Ectodermal cell (in vitro differentiated cells): ENCODE results near the gene CACNA1I.

Experiments used
- H3K27ac ChIP-seq: 2 replicates; pipeline ENCODE4 v1.7.0; 2013; ENCODE audit warnings: mild to moderate bottlenecking, low read depth, low read length; ENCODE audit not compliant: insufficient read depth, poor library complexity, severe bottlenecking
- H3K27me3 ChIP-seq: 2 replicates; pipeline ENCODE4 v1.7.0; 2013; ENCODE audit warnings: mild to moderate bottlenecking, low read length; ENCODE audit not compliant: insufficient read depth, control insufficient read depth, poor library complexity, severe bottlenecking
- H3K36me3 ChIP-seq: one replicate; pipeline ENCODE4 v1.7.0; 2013; ENCODE audit warnings: low read length; ENCODE audit not compliant: control insufficient read depth, insufficient read depth
- H3K4me1 ChIP-seq: one replicate; pipeline ENCODE4 v1.7.0; 2013; ENCODE audit warnings: low read length; ENCODE audit not compliant: control insufficient read depth, insufficient read depth
- H3K4me3 ChIP-seq: 2 replicates; pipeline ENCODE4 v1.7.0; 2013; ENCODE audit warnings: low read depth, low read length, control low read depth; ENCODE audit not compliant: insufficient read depth
- H3K9me3 ChIP-seq: 2 replicates; pipeline ENCODE4 v1.7.0; 2013; ENCODE audit warnings: mild to moderate bottlenecking, low read length, moderate library complexity; ENCODE audit not compliant: control insufficient read depth
- WGBS, 2 experiments: methylation state at CpG; one replicate each; pipeline ENCODE4 v1.1.7; 2013; ENCODE audit warnings: missing lambda C conversion rate in 2 of 2; 5-methylcytosine and 5-hydroxymethylcytosine counted together

The CACNA1I gene

GRCh38 chr22:39612811-39613548 lies 42.4 kb downstream of the CACNA1I start:
- no peaks in the 10 kb centered on the region for H3K36me3 ChIP-seq
- H3K27ac ChIP-seq, result no peak overlapping the region
- H3K27me3 ChIP-seq, result no peaks in the 10 kb centered on the region
- H3K9me3 ChIP-seq, result no peaks in the 10 kb centered on the region
- WGBS, 2 experiments, result 87 to 90% methylated on average over 7 of the region's 7 CpGs
- H3K4me1 ChIP-seq, result peaks cover 6% of the 10 kb centered on the region
- no peak overlapping the region for H3K4me3 ChIP-seq

GRCh38 chr22:39613549-39613921 lies 43.0 kb downstream of the CACNA1I start:
- no peaks in the 10 kb centered on the region for H3K9me3 ChIP-seq
- WGBS, 2 experiments, result 93 to 97% methylated on average over 10 of the region's 10 CpGs
- no peaks in the 10 kb centered on the region for H3K27me3 ChIP-seq

GRCh38 chr22:39614442-39614841 lies 43.9 kb downstream of the CACNA1I start:
- WGBS, 2 experiments, result 52 to 54% methylated on average over 4 of the region's 4 CpGs
- Histone ChIP-seq H3K27ac (no peak overlapping the region), H3K36me3 (no peaks in the 10 kb centered on the region), H3K4me1 (peaks cover 6% of the 10 kb centered on the region), H3K9me3 (no peaks in the 10 kb centered on the region), H3K4me3 (no peak overlapping the region), H3K27me3 (no peaks in the 10 kb centered on the region)

More at GRCh38 chr22:39613549-39613921, 43.0 kb downstream of the CACNA1I start:
- Histone ChIP-seq H3K36me3 (no peaks in the 10 kb centered on the region), H3K4me1 (peaks cover 6% of the 10 kb centered on the region), H3K4me3 (no peak overlapping the region), H3K27ac (no peak overlapping the region)

- Histone ChIP-seq H3K4me3 (no peak overlapping the region), H3K27me3 (no peaks in the 10 kb centered on the region), H3K4me1 (peaks cover 6% of the 10 kb centered on the region), H3K27ac (no peak overlapping the region), H3K9me3 (no peaks in the 10 kb centered on the region), H3K36me3 (no peaks in the 10 kb centered on the region)
- WGBS, 2 experiments, result 80 to 84% methylated on average over 9 of the region's 9 CpGs
These were observed 45.5 kb downstream of the CACNA1I start for GRCh38 chr22:39616051-39616450.

DNA sequence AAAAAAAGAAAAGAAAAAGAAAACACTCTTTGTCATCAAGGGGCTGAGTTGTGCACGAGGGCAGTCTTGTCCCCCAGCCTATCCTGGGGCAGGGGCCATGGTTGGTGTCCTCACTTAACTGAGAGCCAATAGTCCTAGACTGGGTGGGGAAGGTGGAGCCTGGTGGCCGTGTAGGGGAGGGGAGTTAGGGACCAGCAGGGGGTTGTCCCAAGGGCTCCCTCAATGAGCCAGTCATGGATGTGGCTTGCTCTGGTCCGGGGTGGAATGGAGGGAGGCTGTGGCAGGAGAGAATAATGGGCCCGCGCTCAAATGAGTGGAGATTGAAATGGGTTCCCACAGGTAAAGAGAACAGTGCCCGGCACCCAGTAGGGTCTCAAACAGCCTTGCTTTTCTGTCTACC lies 46.2 kb downstream of the CACNA1I start:
- H3K27me3 ChIP-seq, result no peaks in the 10 kb centered on the region
- 82 to 85% methylated on average over 6 of the region's 6 CpGs for WGBS, 2 experiments

GRCh38 chr22:39617342-39617741 lies 46.8 kb downstream of the CACNA1I start:
- Histone ChIP-seq H3K36me3 (no peaks in the 10 kb centered on the region), H3K4me3 (no peak overlapping the region), H3K4me1 (peaks cover 6% of the 10 kb centered on the region), H3K9me3 (no peaks in the 10 kb centered on the region), H3K27me3 (no peaks in the 10 kb centered on the region), H3K27ac (no peak overlapping the region)
- WGBS, 2 experiments, result 64 to 66% methylated on average over 14 to 15 of the region's 15 CpGs

More for the DNA sequence above, 46.2 kb downstream of the CACNA1I start:
- H3K36me3 ChIP-seq, result no peaks in the 10 kb centered on the region
- H3K9me3 ChIP-seq, result no peaks in the 10 kb centered on the region
- no peak overlapping the region for H3K4me3 ChIP-seq
- no peak overlapping the region for H3K27ac ChIP-seq
- H3K4me1 ChIP-seq, result peaks cover 6% of the 10 kb centered on the region

GRCh38 chr22:39617970-39618757 lies 47.6 kb downstream of the CACNA1I start:
- 85 to 86% methylated on average over 11 of the region's 11 CpGs for WGBS, 2 experiments

GRCh38 chr22:39618996-39619530 lies 48.5 kb downstream of the CACNA1I start:
- 93 to 94% methylated on average over 17 of the region's 17 CpGs for WGBS, 2 experiments
- H3K36me3 ChIP-seq, result no peaks in the 10 kb centered on the region
- H3K4me3 ChIP-seq, result no peak overlapping the region
- peaks cover 6% of the 10 kb centered on the region for H3K4me1 ChIP-seq
- H3K27ac ChIP-seq, result no peak overlapping the region
- H3K27me3 ChIP-seq, result no peaks in the 10 kb centered on the region
- H3K9me3 ChIP-seq, result no peaks in the 10 kb centered on the region

More at GRCh38 chr22:39617970-39618757, 47.6 kb downstream of the CACNA1I start:
- H3K27ac ChIP-seq, result no peak overlapping the region
- no peaks in the 10 kb centered on the region for H3K9me3 ChIP-seq
- H3K4me3 ChIP-seq, result no peak overlapping the region
- H3K36me3 ChIP-seq, result no peaks in the 10 kb centered on the region
- no peaks in the 10 kb centered on the region for H3K27me3 ChIP-seq
- H3K4me1 ChIP-seq, result peaks cover 6% of the 10 kb centered on the region

- Histone ChIP-seq H3K27me3 (no peaks in the 10 kb centered on the region), H3K9me3 (no peaks in the 10 kb centered on the region), H3K4me3 (no peak overlapping the region), H3K36me3 (no peaks in the 10 kb centered on the region), H3K27ac (no peak overlapping the region), H3K4me1 (peaks cover 6% of the 10 kb centered on the region)
- WGBS, 2 experiments, result 89 to 94% methylated on average over 8 of the region's 8 CpGs
These were observed 50.6 kb downstream of the CACNA1I start for GRCh38 chr22:39620924-39621690.
